Measurements from ENCODE around the gene CCDC97.

The CCDC97 gene

DNA sequence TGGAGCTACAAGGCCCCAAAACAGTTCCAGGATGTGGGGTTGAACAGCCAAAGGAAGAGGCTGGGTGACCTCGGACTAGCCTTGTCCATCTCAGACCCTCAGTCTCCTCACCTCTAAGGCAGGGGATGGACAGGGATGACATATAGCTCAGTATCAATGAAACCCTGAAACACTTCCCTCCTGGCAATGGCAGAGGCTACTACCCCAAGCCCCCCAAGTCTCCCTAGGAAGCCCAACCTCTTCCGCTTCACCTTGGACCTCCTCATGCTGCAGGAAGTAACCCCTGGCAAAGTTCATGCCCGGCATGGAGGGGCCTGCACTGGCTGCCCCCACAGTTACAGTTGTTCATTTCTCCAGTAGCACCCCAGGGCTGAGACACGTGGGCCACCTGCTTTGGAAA is 10.6 kb downstream of the CCDC97 start:
- no peak for DNase-seq

DNA sequence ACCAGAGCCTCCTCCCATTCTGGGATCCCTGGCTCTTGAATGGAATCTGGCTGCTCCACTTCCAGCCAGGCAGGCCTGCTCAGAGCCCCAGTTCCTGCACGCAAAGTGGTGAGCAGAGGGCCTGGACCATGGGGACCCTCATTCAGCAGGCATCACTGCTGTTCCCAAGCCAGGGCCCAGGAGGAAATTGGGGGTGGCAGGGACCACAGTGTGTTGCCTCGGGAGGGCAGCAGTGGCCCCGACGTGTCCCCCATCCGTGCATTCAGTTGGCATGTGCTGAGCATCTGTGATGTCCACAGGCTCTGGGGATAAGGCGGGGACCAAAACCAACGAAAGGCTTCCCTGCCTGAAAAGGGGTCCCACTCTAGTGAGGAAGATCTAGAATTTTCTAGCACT is 11.2 kb downstream of the CCDC97 start:
- DNase-seq, result no peak

- DNase-seq, result no peak
Measured at GRCh38 chr19:41321600-41322270, 11.8 kb downstream of the CCDC97 start.

- DNase-seq, result no peak
Measured at GRCh38 chr19:41322451-41322850, 12.5 kb downstream of the CCDC97 start.

DNA sequence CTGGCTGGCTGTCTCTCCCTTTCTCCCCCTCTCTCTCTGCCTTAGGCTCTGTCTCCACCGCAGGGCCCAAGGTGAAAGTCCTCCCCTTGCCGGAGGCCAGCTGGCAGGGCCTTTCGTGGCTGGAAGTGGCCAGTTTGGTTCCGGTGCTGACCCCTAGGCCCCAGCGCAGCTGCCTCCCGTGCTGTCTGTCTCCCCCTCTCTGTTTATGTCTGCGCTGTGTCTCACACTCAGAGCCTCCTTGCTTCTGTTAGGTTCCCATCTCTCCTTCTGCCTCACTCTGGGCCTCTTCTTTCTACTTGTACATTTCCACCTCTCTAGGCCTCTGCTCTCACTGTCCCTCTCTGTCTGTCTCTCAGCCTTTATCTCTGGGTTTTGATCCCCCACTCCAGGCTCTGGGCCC is 13.1 kb downstream of the CCDC97 start:
- no peak for DNase-seq

DNA sequence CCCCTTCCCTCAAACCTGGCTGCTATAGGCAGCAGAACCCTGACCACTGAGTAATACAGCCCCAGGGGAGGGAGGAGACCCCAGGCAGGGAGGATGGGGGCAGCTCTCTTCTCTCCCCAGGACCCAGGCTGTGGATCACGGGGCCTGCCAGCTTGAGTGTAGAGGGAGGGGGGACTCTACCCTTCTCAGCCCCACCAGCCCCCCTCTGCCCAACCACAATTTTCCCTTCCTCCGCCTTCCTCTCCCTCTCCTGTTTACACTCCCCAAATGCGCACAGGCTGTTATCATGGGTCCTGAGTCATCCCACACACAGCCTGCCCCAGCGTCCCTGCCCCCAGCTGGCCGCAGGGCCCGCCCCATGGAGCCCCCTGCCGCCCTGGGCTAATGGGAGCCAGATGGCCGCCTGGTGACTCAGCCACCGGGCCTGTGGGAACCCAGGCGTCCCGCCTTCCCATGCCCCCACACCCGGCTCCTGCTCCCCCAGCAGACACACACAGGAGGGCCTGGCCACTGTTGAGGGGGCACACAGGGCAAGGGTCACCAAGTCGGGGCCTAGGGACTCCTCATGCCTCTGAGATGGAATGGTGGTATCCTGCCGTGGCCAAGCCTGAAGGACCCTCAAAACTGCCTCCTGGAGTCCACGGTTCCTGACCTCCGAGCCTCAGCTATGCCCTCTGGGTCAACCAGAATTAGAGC is 13.6 kb downstream of the CCDC97 start:
- no peak for DNase-seq

DNA sequence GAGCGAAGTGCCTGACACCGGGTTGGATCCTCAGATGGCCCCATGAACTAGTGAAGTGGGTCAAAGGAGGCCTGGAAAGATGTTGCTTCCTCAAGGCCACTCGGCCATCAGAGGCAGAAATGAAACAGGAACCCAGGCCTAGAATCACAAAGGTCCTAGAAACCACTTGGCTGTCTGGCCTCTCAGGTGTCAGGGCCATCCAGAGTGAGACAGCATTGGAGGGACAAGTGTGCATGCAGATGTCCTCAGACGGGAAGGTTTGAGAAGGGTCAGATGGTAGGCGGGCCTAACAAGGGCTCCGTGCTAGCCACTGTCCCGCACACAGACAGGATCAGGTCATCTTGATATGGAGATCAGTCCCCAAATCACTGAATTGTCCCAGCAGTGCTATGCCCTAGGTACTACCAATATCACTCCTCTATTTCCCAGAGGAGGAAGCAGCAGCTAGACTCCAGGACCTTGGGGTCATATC is 14.3 kb downstream of the CCDC97 start:
- DNase-seq, result no peak

- DNase-seq, result no peak
Measured at GRCh38 chr19:41324921-41325639, 15.1 kb downstream of the CCDC97 start.

DNA sequence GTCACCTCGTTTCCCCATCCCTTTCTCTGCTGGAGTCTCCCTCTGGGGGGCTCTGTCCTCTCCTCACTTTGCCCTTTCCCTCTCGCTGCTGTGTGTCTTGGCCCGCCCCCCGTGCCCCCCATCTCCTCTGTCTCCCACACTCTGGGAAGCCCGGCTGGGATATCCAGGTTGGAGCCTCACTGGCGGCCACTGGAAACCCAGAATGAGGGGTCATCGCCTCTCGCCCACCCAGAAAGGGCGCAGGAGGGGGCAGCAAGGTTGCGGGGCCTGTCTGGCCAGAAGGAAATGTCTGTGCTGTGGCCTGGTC is 15.6 kb downstream of the CCDC97 start:
- no peak for DNase-seq

DNA sequence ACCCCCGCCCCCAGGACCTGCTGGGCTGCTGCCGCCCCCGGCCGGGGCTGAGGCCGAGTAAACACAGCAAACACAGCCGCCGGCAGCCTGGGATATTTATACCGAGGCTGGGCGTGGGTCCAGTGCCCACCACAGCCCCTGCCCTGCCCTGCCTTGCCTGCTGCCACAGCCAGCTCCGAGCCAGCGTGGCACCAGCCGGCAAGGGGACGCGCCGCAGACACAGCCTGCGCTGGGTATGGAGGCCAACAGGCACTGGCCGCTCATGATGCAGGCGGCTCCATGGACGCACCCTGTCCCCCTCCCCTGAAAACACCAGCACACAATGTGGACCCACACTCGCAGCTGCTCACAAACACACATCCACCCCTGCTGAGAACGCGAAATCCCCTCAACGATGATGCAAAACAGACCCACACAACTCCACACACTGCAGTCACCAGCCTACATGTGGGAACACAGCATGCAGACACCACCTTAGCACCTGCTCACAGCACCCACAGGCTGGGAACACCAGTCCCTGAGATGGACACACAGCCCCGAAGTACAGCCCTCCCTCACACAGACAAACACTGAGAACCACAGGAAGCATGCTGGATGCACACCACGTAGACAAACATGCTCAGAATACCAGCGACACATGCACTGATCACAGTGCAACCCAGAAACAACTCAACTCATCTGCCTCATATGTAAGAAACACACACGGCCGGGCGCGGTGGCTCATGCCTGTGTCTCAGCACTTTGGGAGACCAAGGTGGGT is 16.2 kb downstream of the CCDC97 start:
- no peak for DNase-seq

- DNase-seq, result no peak
Measured at GRCh38 chr19:41327076-41327575, 17.2 kb downstream of the CCDC97 start.

DNA sequence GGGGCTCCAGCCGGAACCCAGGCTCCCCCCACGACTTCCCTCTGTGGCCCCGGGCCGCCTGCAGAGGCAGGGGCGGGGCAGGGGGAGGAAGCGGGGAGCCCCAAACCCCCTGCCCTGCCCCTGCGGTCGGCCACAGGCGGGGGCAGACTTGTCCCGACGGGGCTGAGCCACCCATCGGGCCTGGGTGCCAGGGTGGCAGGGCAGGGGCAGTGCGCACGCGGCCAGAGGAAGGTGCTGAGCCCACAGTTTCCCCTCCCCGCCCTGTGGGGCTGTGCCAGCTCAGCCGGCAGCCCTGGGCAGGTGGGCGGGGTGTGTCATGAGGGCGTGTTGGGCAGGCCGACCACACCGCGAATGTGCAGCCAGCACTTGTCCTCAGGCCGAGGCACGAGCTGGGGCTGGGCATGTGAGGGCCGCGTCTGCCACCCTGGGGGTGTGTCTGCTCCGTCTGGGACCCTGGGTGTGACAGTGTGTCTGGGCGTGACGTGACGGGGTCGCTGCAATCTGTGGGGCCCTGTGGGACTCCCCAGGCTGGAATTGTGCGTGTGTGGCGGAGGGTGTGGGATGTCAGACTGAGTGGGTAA is 17.7 kb downstream of the CCDC97 start:
- peak; percentile 52 to 64 (median 60) for DNase-seq

- DNase-seq, result peak in 1 of 4 experiments; percentile 56
Measured at GRCh38 chr19:41328157-41328841, 18.3 kb downstream of the CCDC97 start.

GRCh38 chr19:41328842-41329225 is 18.9 kb downstream of the CCDC97 start:
- no peak for DNase-seq

- DNase-seq, result no peak
Measured at GRCh38 chr19:41330481-41330880, 20.5 kb downstream of the CCDC97 start.

GRCh38 chr19:41330946-41331678 is 21.1 kb downstream of the CCDC97 start:
- DNase-seq, result no peak

DNA sequence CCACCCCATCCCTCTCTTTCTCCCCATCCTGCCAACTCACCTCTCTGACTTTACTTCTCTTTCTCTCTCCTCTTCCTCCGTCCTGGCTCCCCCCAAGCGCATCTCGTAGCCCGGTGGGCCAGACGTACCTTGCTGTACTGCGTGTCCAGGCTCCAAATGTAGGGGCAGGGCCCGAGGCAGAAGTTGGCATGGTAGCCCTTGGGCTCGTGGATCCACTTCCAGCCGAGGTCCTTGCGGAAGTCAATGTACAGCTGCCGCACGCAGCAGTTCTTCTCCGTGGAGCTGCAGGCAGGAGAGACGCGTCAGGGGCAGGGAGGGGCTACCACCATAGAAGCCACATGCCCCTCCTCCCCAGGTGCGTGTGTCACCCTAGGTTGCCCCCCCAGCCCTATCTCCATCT is 22.0 kb downstream of the CCDC97 start:
- DNase-seq, result no peak

- no peak for DNase-seq
Measured at GRCh38 chr19:41332468-41332867, 22.5 kb downstream of the CCDC97 start.

DNA sequence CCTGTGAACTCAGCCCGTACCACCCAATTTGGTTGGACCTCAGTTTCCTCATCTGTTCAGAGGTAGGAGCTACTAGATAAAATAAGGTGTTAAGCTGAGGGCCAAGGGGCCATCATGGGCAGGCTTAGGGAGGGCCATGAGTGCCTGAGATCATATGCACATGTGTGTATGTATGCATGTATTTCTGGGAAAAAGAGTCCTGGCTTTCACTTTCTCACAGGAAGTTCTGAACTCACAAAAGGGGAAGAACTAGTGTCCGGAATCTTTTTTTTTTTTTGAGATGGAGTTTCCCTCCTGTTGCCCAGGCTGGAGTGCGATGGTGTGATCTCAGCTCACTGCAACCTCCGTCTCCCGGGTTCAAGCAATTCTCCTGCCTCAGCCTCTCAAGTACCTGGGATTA is 24.8 kb downstream of the CCDC97 start:
- DNase-seq, result no peak

DNA sequence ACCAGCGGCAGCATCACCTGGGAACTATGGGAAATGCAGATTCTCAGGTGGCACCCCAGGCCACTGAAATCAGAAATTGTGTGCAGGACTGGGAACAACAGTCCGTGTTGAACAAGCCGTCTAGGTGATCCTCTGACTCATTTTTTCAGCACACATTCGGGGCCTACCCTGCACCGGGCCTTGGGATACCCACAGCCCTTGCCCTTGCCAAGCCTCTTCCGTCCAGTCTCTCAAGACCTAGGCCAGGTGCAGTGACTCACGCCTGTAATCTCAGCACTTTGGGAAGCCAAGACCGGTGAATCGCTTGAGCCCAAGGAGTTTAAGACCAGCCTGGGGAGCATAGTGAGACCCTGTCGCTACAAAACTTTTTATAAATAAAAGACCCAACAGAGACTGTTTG is 25.5 kb downstream of the CCDC97 start:
- no peak for DNase-seq

DNA sequence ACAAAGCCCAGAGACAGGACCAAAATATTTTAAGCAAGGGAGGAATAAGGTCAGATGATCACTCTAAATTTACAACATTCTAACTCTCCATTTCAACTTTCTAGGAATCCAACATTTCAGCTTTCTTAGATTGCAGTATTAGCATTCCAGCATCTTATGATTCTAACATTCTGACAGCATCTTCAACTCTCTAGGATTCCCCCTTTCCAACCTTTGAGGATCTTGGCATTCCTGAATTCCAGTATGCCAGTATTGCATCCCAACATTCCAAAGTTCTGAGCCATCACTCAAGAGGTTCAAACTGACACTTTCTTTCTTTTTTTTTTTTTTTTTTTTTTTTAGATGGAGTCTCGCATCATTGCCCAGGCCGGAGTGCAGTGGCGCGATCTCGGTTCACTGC is 30.0 kb downstream of the CCDC97 start:
- no peak for DNase-seq
